GM19035 (cell line): ENCODE results near the gene HOXD9.

ENCODE experiments used
- ATAC-seq: cut with Tn5 transposase; IDR thresholded peaks from one replicate; pipeline ENCODE4 v1.9.1; 2021; ENCODE audit not compliant: unreplicated experiment

The HOXD9 gene

GRCh38 chr2:176122683-176123410 is at the start of gene HOXD9:
Gene HOXD9, plus strand, starts transcription at chr2:176122719. Its CDS starts 50 bp downstream, at chr2:176122769.
- ATAC-seq = no peak

GRCh38 chr2:176072951-176073904 is 49.3 kb upstream of the HOXD9 start:
- ATAC-seq = no peak

- no peak for ATAC-seq
Observed at GRCh38 chr2:176074919-176075425, 47.5 kb upstream of the HOXD9 start.

GRCh38 chr2:176075481-176075880 is 47.0 kb upstream of the HOXD9 start:
- ATAC-seq = no peak

DNA sequence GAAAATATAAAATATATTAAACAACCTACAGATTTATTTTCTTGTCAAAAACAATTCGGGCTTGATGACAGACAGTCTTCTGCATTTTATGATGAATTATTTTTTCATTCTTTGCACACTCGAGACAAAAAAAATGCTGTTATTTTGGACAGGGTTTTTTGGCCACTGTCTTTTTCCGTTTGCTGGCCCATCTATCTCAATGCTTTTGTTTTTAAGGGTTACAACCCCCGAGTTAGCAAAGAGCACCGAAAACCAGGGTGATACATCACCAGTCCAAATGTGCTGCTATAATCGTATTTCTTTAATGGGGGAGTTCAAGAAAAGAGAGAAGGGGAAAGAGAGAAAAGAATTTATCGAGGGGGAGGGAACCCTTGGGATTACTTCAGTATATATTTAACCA is 46.5 kb upstream of the HOXD9 start:
- no peak for ATAC-seq

GRCh38 chr2:176076796-176077195 is 45.7 kb upstream of the HOXD9 start:
- no peak for ATAC-seq

- no peak for ATAC-seq
Observed at GRCh38 chr2:176078541-176079284, 43.8 kb upstream of the HOXD9 start.

GRCh38 chr2:176079285-176079830 is 43.2 kb upstream of the HOXD9 start:
- no peak for ATAC-seq

GRCh38 chr2:176079831-176080539 is 42.5 kb upstream of the HOXD9 start:
- no peak for ATAC-seq

DNA sequence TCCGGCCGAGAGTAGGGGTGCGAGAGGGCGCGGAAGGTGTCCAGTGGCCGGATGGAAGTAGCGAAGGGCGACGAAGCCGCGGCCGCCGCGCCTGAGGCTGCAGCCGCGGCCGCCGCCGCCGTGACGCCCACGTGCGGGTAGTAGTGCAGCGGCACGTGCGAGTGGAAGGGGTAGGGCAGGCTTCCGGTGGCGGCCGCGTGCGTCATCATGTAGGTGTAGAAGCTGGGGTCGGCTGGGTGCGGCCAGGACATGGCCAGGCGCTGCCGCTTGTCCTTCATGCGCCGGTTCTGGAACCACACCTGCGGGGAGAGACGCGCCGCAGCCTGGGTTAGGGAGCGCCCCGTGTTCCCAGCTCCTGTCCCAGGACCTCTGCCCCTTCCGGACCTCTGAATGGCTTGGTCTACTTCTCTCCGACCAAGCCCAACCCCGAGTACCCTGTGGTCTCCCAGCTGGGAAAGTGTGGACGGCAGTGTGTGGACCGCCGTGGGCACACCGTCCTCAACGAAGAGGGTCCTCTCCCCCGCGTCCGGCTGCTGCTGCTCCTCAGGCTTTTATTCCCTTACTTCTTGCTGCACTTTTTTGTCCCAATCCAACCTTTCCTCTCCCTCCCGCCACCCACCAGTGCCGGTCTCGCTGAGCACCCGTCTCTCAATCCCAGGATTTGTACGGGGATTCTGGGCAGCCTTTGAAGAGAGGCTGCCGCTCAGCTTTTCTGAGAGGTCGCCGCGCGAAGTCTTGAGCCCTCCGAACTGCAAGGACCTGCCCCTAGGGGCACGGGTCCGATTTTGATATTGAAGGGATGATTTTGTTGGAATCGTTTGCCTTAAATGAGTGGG is 41.8 kb upstream of the HOXD9 start:
- ATAC-seq = no peak

GRCh38 chr2:176081376-176081836 is 41.1 kb upstream of the HOXD9 start:
- no peak for ATAC-seq

GRCh38 chr2:176081837-176082524 is 40.5 kb upstream of the HOXD9 start:
- no peak for ATAC-seq

- no peak for ATAC-seq
Observed at GRCh38 chr2:176082525-176082823, 40.0 kb upstream of the HOXD9 start.

DNA sequence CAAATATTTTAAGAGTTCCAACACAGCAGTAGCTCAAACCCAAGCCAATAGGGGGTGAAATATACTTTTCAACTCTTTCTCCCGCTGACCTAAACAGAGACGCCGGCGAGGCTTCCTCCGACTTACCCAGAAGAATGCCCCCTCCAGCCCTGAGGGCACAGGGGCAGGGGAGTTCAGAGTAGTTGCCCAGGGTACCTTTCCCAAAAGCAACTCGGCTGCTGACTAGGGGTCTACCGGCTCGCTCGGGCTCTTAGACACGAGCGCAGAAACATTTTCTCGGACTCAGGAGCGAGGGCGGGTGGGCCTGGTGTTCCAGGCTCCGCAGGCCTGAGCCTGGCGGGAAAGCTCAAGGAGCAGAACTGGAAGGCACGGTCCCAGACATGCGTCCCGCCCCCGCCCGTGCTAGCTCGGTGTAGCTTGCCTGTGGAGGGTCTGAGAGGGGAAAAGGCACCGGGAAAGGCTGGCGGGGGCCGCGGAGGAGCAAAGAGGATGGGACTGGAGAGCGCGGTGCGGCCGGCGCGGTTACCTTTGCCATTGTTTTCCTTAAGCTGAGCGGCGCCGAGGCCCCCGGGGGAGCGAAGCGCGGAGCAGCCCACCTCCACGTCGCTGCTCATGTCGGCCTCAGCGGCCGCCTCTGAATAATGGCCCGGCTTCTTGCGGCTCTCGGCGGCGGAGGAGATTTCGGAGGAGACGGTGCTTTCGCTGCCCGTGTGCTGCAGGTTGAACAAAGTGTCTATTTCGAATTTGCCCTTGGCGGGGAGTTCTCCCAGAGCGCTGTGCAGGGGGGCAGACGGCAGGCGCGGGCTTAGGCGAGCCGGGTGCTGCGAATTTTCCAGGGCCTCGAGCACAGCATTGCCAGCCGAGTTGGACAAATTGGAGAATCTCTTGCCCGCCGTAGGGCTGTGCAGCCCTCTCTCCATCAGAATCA is 39.4 kb upstream of the HOXD9 start:
- ATAC-seq = no peak

GRCh38 chr2:176083796-176084261 is 38.7 kb upstream of the HOXD9 start, which contains the start of gene EVX2:
Gene EVX2, minus strand, starts transcription at chr2:176083962. Its CDS starts 186 bp downstream, at chr2:176083776.
- ATAC-seq = no peak

DNA sequence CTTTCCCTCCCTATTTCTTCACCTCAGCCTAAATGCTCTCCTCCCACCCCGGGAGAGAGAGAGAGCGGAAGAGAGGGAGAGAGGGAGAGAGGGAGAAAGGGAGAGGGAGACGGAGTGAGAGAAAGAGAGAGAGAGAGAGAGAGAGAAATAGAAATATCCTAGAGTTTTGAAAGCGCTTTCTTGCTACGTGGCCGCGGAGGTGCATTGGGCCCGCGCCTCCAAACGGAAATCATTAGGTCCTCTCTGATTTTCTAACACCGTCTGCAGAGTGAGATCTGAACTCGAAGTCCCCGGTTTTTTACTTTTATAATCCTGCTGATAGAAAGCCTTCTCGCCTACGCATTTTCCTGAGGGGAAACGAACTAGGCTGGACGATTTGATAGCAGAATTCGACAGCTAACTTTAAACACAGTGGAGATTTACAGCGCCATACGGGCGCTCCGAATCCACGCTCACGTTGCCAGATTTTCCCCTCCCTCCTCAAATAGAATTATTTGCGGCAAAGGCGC is 37.9 kb upstream of the HOXD9 start:
- ATAC-seq = no peak

- ATAC-seq = no peak
Observed at GRCh38 chr2:176085120-176085788, 37.3 kb upstream of the HOXD9 start.
